WERI-Rb-1 (cell line): ENCODE data around the gene ASCL3.
"Not testable (repeated sequence)": the region's sequence is repeated elsewhere in the genome, so short reads cannot be mapped to it uniquely, and the experiment has no call there.

Experiments
- DNase-seq: peaks from one replicate; pipeline ENCODE4 v3.0.0-alpha.2; 2020
- H3K27ac ChIP-seq: fragments of 250-450 bp; sonication (Bioruptor Pico); 2 replicates; pipeline ENCODE4 v1.5.1; 2020; ENCODE audit warnings: mild to moderate bottlenecking, moderate library complexity
- H3K27me3 ChIP-seq: fragments of 250-450 bp; sonication (Bioruptor Pico); 2 replicates; pipeline ENCODE4 v1.5.1; 2021; ENCODE audit warnings: mild to moderate bottlenecking, low read depth, moderate library complexity; ENCODE audit not compliant: insufficient read depth, severe bottlenecking
- H3K36me3 ChIP-seq: fragments of 250-450 bp; sonication (Bioruptor Pico); 2 replicates; pipeline ENCODE4 v1.5.1; 2020; ENCODE audit warnings: mild to moderate bottlenecking, moderate library complexity
- H3K4me3 ChIP-seq: 2 replicates; pipeline ENCODE4 v1.5.1; 2011; ENCODE audit warnings: low read depth, mild to moderate bottlenecking, control low read depth, low read length
- H3K9me3 ChIP-seq: fragments of 250-450 bp; sonication (Bioruptor Pico); 2 replicates; pipeline ENCODE4 v1.5.1; 2021; ENCODE audit warnings: mild to moderate bottlenecking, moderate library complexity; ENCODE audit not compliant: severe bottlenecking
- CTCF ChIP-seq: IDR thresholded peaks from 2 replicates; pipeline ENCODE4 v1.5.1; 2011; ENCODE audit warnings: low read depth, mild to moderate bottlenecking, control low read depth, inconsistent platforms, low read length

ASCL3 gene

GRCh38 chr11:8937659-8938058 lies 5.2 kb downstream of the ASCL3 start:
- no peak for DNase-seq
- Histone ChIP-seq H3K27me3 (no peaks in the 10 kb centered on the region), H3K9me3 (no peaks in the 10 kb centered on the region), H3K36me3 (no peaks in the 10 kb centered on the region), H3K27ac (no peak overlapping the region), H3K4me3 (no peak overlapping the region)
- TF ChIP-seq CTCF = no peak

GRCh38 chr11:8937159-8937558 lies 5.7 kb downstream of the ASCL3 start:
- Histone ChIP-seq H3K9me3 (no peaks in the 10 kb centered on the region), H3K27me3 (no peaks in the 10 kb centered on the region), H3K27ac (no peak overlapping the region), H3K36me3 (no peaks in the 10 kb centered on the region), H3K4me3 (no peak overlapping the region)
- no peak for TF ChIP-seq CTCF
- DNase-seq = no peak

GRCh38 chr11:8935789-8936188 lies 7.0 kb downstream of the ASCL3 start:
- not testable (repeated sequence) for H3K36me3 ChIP-seq, H3K27ac ChIP-seq, H3K27me3 ChIP-seq, H3K9me3 ChIP-seq, DNase-seq, H3K4me3 ChIP-seq

- Histone ChIP-seq H3K9me3 (no peaks in the 10 kb centered on the region), H3K36me3 (no peaks in the 10 kb centered on the region), H3K4me3 (no peak overlapping the region), H3K27me3 (no peaks in the 10 kb centered on the region), H3K27ac (no peak overlapping the region)
- TF ChIP-seq CTCF = no peak
- DNase-seq = peak; percentile 39
Measured at GRCh38 chr11:8934742-8935488, 7.9 kb downstream of the ASCL3 start.

DNA sequence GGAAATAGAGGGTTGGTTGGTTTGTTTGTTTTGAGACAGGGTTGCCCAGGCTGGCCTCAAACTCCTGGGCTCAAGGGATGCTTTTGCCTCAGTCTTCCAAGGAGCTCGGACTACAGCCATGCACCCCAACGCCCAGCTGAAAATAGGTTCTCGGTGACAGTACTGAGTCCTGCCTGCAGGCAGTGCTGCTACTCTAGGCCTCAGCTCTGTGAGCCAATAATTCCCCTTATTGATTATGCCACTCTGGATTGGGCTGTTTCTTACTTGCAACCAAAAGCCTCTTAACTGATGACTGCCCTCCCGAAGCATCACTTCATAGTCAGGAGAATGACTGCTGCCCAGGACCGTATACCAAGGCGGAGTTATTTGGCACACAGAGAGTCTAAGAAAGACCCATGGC lies 8.9 kb downstream of the ASCL3 start:
- H3K36me3 ChIP-seq = no peaks in the 10 kb centered on the region; the same call in 1 of the 2 replicates
- H3K4me3 ChIP-seq = no peak overlapping the region
- no peaks in the 10 kb centered on the region for H3K27me3 ChIP-seq
- H3K27ac ChIP-seq = no peak overlapping the region
- no peak for DNase-seq
- no peaks in the 10 kb centered on the region for H3K9me3 ChIP-seq
- TF ChIP-seq CTCF = peak; percentile 63

DNA sequence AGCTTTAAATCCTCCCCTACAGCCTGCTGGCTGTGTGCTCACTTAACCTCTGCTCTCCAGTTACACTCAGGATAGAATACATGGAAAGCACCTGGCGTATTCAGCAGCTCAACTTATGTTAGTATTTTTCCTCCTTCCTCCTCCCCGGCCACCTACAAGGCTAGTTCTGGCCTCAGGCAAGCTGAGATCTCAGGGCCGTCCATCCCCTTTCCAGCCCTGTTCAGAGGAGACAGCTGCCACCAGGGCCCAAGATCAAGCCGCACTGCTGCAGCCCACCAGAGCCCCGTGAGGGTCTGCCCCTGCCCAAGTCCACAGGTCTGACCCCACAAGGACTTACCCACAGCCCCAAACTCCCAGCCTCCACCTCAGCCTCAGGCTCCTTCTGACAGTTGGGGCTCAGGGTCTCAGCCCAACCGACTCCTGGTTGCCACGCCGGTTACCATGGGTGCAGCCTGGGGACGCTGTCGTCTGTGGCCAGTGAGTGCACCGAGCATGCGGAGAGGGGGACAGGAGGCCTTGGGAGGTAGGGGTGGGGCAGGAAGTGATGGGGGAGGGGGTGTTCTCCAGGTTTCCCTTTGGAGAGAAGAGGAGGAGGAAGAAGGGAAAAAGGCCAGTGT lies 10.1 kb downstream of the ASCL3 start, which contains the start of gene C11orf16:
Gene C11orf16 (minus strand): TSS at position 384 of the 617 bp plus-strand sequence. CDS start 639 bp downstream, outside the sequence.
- Histone ChIP-seq H3K27me3 (no peaks in the 10 kb centered on the region), H3K9me3 (no peaks in the 10 kb centered on the region), H3K4me3 (no peak within 1 kb of the TSS), H3K27ac (no peak within 1 kb of the TSS), H3K36me3 (peaks cover 3% of the 10 kb centered on the region)
- DNase-seq = no peak
- no peak for TF ChIP-seq CTCF
